ENCODE measurements around the gene AMTN. TPM values are rescaled to one million over a fixed set of nuclear protein-coding genes. Genes with fewer than 3 reads are reported as not detected.

Gene AMTN
- total and polyA plus RNA-seq, 2 of the 8 experiments (the other 6 are each of a cell fraction or from before 2014, with no cell fraction given), result not detected

DNA sequence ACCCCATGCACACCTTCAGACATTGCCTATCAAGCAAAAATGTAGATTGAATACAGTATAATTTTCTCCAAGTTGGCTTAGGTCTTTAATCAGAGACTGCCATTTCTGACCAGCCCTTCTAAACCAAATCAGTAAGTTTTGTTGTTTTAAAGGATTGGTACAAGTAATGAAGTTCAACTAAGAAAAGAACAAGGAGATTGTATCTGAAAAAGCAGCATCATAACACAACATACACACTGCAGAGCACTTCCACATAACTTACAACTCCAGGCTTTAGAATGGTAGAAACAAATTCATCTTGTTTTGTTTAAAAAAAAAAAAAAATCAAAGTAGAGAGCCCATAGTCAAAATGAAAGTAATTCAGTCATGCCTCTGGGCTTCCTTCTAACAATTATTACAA is 57.6 kb downstream of the AMTN start:
- H2BK15ac ChIP-seq (ENCODE audit: low read length), result no peak overlapping the region
- no peak overlapping the region for H3K4me3 ChIP-seq (ENCODE audit: extremely low read depth in 1 of 4, insufficient read depth in 2 of 4, low read depth in 3 of 4, low read length in 4 of 4)
- no peak overlapping the region for H2BK120ac ChIP-seq (replicated peaks; ENCODE audit: low read depth, low read length)

More for the DNA sequence above, 57.6 kb downstream of the AMTN start:
- Histone ChIP-seq H2AK5ac (ENCODE audit: low read depth, low read length) (no peak overlapping the region), H3K23ac (ENCODE audit: insufficient read length) (no peak overlapping the region), H3K23me2 (ENCODE audit: low read depth, low read length) (no peaks in the 10 kb centered on the region), H3K14ac (ENCODE audit: insufficient read length) (no peak overlapping the region), H3K18ac (ENCODE audit: extremely low read depth, low read length) (no peak overlapping the region), H3K4me2 (ENCODE audit: insufficient read depth in 1 of 2, low read depth in 2 of 2, low read length in 2 of 2) (no peak overlapping the region), H4K5ac (ENCODE audit: insufficient read length, low read depth, low read length) (no peak overlapping the region), H3K4ac (replicated peaks; ENCODE audit: insufficient read length, low read depth, low read length) (no peak overlapping the region), H3K9ac (replicated peaks in 1 of 4; ENCODE audit: extremely low read depth in 1 of 4, low read depth in 3 of 4, low read length in 3 of 4) (no peak overlapping the region), H4K20me1 (replicated peaks in 1 of 2; ENCODE audit: control insufficient read depth in 1 of 2, insufficient read depth in 2 of 2, low read length in 2 of 2) (no peaks in the 10 kb centered on the region), H4K91ac (replicated peaks; ENCODE audit: insufficient read length, low read length) (no peak overlapping the region), H4K8ac (ENCODE audit: extremely low read depth, insufficient read depth, low read length) (no peak overlapping the region), H3K27me3 (replicated peaks in 1 of 4; ENCODE audit: control insufficient read depth in 3 of 4, extremely low read depth in 1 of 4, insufficient read depth in 3 of 4, low read length in 3 of 4) (no peaks in the 10 kb centered on the region), H2BK12ac (ENCODE audit: low read depth, low read length) (no peak overlapping the region), H2AFZ (ENCODE audit: low read length) (no peak overlapping the region), H3K79me1 (ENCODE audit: low read depth, low read length) (no peaks in the 10 kb centered on the region), H3K9me3 (ENCODE audit: insufficient read depth in 2 of 2, low read depth in 1 of 2, low read length in 1 of 2) (no peaks in the 10 kb centered on the region), H3K36me3 (ENCODE audit: control insufficient read depth in 2 of 4, insufficient read depth in 4 of 4, low read length in 3 of 4) (no peaks in the 10 kb centered on the region), H2BK5ac (ENCODE audit: low read depth, low read length) (no peak overlapping the region), H2BK20ac (ENCODE audit: low read length) (no peak overlapping the region), H3K56ac (replicated peaks; ENCODE audit: insufficient read length, low read depth, low read length) (no peak overlapping the region), H3K4me1 (replicated peaks in 1 of 4; ENCODE audit: control insufficient read depth in 3 of 4, insufficient read depth in 4 of 4, low read length in 3 of 4) (no peaks in the 10 kb centered on the region), H3K79me2 (ENCODE audit: control insufficient read depth in 1 of 2, insufficient read depth in 2 of 2, low read length in 2 of 2) (no peaks in the 10 kb centered on the region), H3K27ac (ENCODE audit: low read depth, low read length) (no peak overlapping the region)
- TF ChIP-seq, protein P1, sequence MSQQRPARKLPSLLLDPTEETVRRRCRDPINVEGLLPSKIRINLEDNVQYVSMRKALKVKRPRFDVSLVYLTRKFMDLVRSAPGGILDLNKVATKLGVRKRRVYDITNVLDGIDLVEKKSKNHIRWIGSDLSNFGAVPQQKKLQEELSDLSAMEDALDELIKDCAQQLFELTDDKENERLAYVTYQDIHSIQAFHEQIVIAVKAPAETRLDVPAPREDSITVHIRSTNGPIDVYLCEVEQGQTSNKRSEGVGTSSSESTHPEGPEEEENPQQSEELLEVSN (IDR thresholded peaks at IDR 0.05), result no peak
- DNase-seq (ENCODE audit: low read depth in 1 of 2, low spot score in 2 of 2) (no peak), FAIRE-seq (no peak)
- CTCF ChIA-PET (ENCODE audit: partially characterized antibody), result no interaction called here
- POLR2A ChIA-PET (ENCODE audit: partially characterized antibody), result no interaction called here
